IMR-90 (cell line): ENCODE measurements around the gene GNG12. TPM values are rescaled to one million over a fixed set of nuclear protein-coding genes. Genes with fewer than 3 reads are reported as not detected.

Experiments
- ATAC-seq: fragments of 200-7000 bp; cut with Tn5 transposase; 2 replicates; pipeline ENCODE4 v1.9.1; 2020; ENCODE audit warnings: low read depth, mild to moderate bottlenecking, moderate library complexity
- BruUV-seq: library from RNA; stranded (reverse); fragments of 400-500 nt; replicated peaks from 2 replicates; lab custom pipeline; 2021; lab: Mats Ljungman, UMichigan
- CTCF ChIA-PET: fragments of 300-600 bp; formaldehyde crosslinking; extraction: SDS; loops from one replicate; lab custom pipeline; 2021; ENCODE audit warnings: antibody characterized with exemption; lab: Yijun Ruan, JAX
- POLR2A ChIA-PET: fragments of 300-600 bp; sonication (Branson Sonifier 250); formaldehyde crosslinking; loops from one replicate; lab custom pipeline; 2022; ENCODE audit warnings: antibody characterized with exemption; ENCODE audit not compliant: unreplicated experiment; lab: Charles Lee
- DNase-seq: peaks from one replicate; pipeline ENCODE4 v3.0.0; 2013
- H2AFZ ChIP-seq: replicated peaks from 2 replicates; pipeline ENCODE3; 2013; ENCODE audit warnings: low read length, mild to moderate bottlenecking; ENCODE audit not compliant: poor library complexity
- H2AK5ac ChIP-seq: 2 replicates; pipeline ENCODE4 v1.6.1; 2013; ENCODE audit warnings: low read depth, low read length, inconsistent platforms
- H2AK9ac ChIP-seq: replicated peaks from 2 replicates; pipeline ENCODE3; 2013; ENCODE audit warnings: mild to moderate bottlenecking, low read depth, low read length, moderate library complexity; ENCODE audit not compliant: poor library complexity
- H2BK120ac ChIP-seq: 2 replicates; pipeline ENCODE4 v1.6.1; 2013; ENCODE audit warnings: low read depth, low read length, inconsistent platforms
- H2BK15ac ChIP-seq: 3 replicates; pipeline ENCODE4 v1.6.1; 2013; ENCODE audit warnings: low read depth, low read length, inconsistent platforms
- H2BK20ac ChIP-seq: 2 replicates; pipeline ENCODE4 v1.6.1; 2013; ENCODE audit warnings: low read depth, mild to moderate bottlenecking, inconsistent platforms, low read length, moderate library complexity
- H2BK5ac ChIP-seq: 2 replicates; pipeline ENCODE4 v1.6.1; 2013; ENCODE audit warnings: mild to moderate bottlenecking, low read depth, low read length, inconsistent platforms; ENCODE audit not compliant: poor library complexity, severe bottlenecking
- H3K14ac ChIP-seq: replicated peaks from 2 replicates; pipeline ENCODE4 v1.6.1; 2013; ENCODE audit warnings: low read depth, low read length, inconsistent platforms
- H3K18ac ChIP-seq: 2 replicates; pipeline ENCODE4 v1.6.1; 2013; ENCODE audit warnings: low read depth, low read length, control low read depth
- H3K23ac ChIP-seq: 2 replicates; pipeline ENCODE4 v1.6.1; 2013; ENCODE audit warnings: low read depth, low read length, inconsistent platforms
- H3K27ac ChIP-seq: 2 replicates; pipeline ENCODE4 v1.5.1; 2013; ENCODE audit warnings: mild to moderate bottlenecking, control low read depth, low read length; ENCODE audit not compliant: insufficient read depth
- H3K27me3 ChIP-seq: 2 replicates; pipeline ENCODE4 v1.6.1; 2013; ENCODE audit warnings: low read length; ENCODE audit not compliant: control insufficient read depth, insufficient read depth
- H3K36me3 ChIP-seq: 2 replicates; pipeline ENCODE4 v1.6.1; 2013; ENCODE audit warnings: low read length, mixed read lengths; ENCODE audit not compliant: control insufficient read depth, insufficient read depth
- H3K4ac ChIP-seq: 2 replicates; pipeline ENCODE4 v1.6.1; 2013; ENCODE audit warnings: low read depth, low read length, inconsistent platforms
- H3K4me1 ChIP-seq: 2 replicates; pipeline ENCODE4 v1.6.1; 2013; ENCODE audit warnings: low read length, mixed read lengths; ENCODE audit not compliant: control insufficient read depth, insufficient read depth
- H3K4me2 ChIP-seq: 2 replicates; pipeline ENCODE4 v1.6.1; 2013; ENCODE audit warnings: low read depth, mild to moderate bottlenecking, control low read depth, low read length, moderate library complexity
- H3K4me3 ChIP-seq: 2 replicates; pipeline ENCODE4 v1.5.1; 2013; ENCODE audit warnings: low read depth, mild to moderate bottlenecking, control low read depth, low read length, moderate library complexity; ENCODE audit not compliant: insufficient read depth
- H3K56ac ChIP-seq: 2 replicates; pipeline ENCODE4 v1.6.1; 2013; ENCODE audit warnings: low read length, inconsistent platforms; ENCODE audit not compliant: insufficient read depth; ENCODE audit errors: extremely low read depth
- H3K79me1 ChIP-seq, 2 experiments: 2 replicates each; pipeline ENCODE4 v1.6.1; 2013; ENCODE audit warnings: low read length in 2 of 2, inconsistent platforms in 1 of 2, low read depth in 1 of 2
- H3K9ac ChIP-seq: 2 replicates; pipeline ENCODE4 v1.6.1; 2013; ENCODE audit warnings: low read depth, low read length, control low read depth
- H3K9me1 ChIP-seq: 2 replicates; pipeline ENCODE4 v1.6.1; 2013; ENCODE audit warnings: low read length, inconsistent platforms; ENCODE audit not compliant: insufficient read depth
- H3K9me3 ChIP-seq: 2 replicates; pipeline ENCODE4 v1.6.1; 2013; ENCODE audit warnings: low read length; ENCODE audit not compliant: control insufficient read depth, insufficient read depth
- H4K20me1 ChIP-seq: 2 replicates; pipeline ENCODE4 v1.6.1; 2013; ENCODE audit warnings: low read length, inconsistent platforms; ENCODE audit not compliant: insufficient read depth
- H4K5ac ChIP-seq: 2 replicates; pipeline ENCODE4 v1.6.1; 2013; ENCODE audit warnings: mild to moderate bottlenecking, low read depth, low read length, control low read depth
- H4K8ac ChIP-seq, 2 experiments: 2 replicates each; pipeline ENCODE4 v1.6.1; 2013; ENCODE audit warnings: low read depth in 2 of 2, low read length in 2 of 2, control low read depth in 1 of 2, inconsistent platforms in 1 of 2
- H4K91ac ChIP-seq: 2 replicates; pipeline ENCODE4 v1.6.1; 2013; ENCODE audit warnings: low read depth, low read length, inconsistent platforms; ENCODE audit not compliant: insufficient read depth
- BHLHE40 ChIP-seq: fragments of 150-350 bp; IDR thresholded peaks from 2 replicates; pipeline ENCODE4 v1.6.1; 2016; ENCODE audit warnings: mild to moderate bottlenecking, low read depth, low read length
- CEBPB ChIP-seq: IDR thresholded peaks from 2 replicates; pipeline ENCODE4 v1.6.1; 2012; ENCODE audit warnings: low read depth, low read length, improper control_type of control experiment
- CHD1 ChIP-seq: IDR thresholded peaks from 2 replicates; pipeline ENCODE4 v1.6.1; 2012; ENCODE audit warnings: low read depth, low read length, improper control_type of control experiment
- CTCF ChIP-seq: conservative IDR thresholded peaks from 2 replicates; pipeline ENCODE4 v1.5.1; 2012; ENCODE audit warnings: mild to moderate bottlenecking, low read depth, low read length, improper control_type of control experiment
- ELK1 ChIP-seq: fragments of 150-350 bp; IDR thresholded peaks from 2 replicates; pipeline ENCODE4 v1.6.1; 2016; ENCODE audit warnings: low read depth, mild to moderate bottlenecking, low read length, moderate library complexity, borderline replicate concordance
- MAZ ChIP-seq: IDR thresholded peaks from 2 replicates; pipeline ENCODE4 v1.6.1; 2012; ENCODE audit warnings: low read depth, mild to moderate bottlenecking, low read length, improper control_type of control experiment, moderate library complexity, borderline replicate concordance
- MXI1 ChIP-seq: IDR thresholded peaks from 2 replicates; pipeline ENCODE4 v1.6.1; 2012; ENCODE audit warnings: low read depth, mild to moderate bottlenecking, low read length, moderate library complexity, borderline replicate concordance
- NFE2L2 ChIP-seq: fragments of 150-350 bp; IDR thresholded peaks from 2 replicates; pipeline ENCODE4 v1.6.1; 2016; ENCODE audit warnings: low read depth, mild to moderate bottlenecking, low read length
- POLR2A ChIP-seq: IDR thresholded peaks from 2 replicates; pipeline ENCODE4 v1.6.1; 2012; ENCODE audit warnings: mild to moderate bottlenecking, low read depth, low read length
- RAD21 ChIP-seq: IDR thresholded peaks from 2 replicates; pipeline ENCODE4 v1.6.1; 2012; ENCODE audit warnings: low read length, improper control_type of control experiment
- RFX5 ChIP-seq: IDR thresholded peaks from 2 replicates; pipeline ENCODE4 v1.8.0; 2012; ENCODE audit warnings: low read depth, mild to moderate bottlenecking, low read length, moderate library complexity
- WGBS, 2 experiments: methylation state at CpG; one replicate each; pipeline versions ENCODE4 v1.1.5 to v1.1.7; 2013; ENCODE audit warnings: missing lambda C conversion rate in 2 of 2; ENCODE audit not compliant: insufficient read length in 1 of 2; ENCODE audit errors: extremely low coverage in 2 of 2; 5-methylcytosine and 5-hydroxymethylcytosine counted together
- dilution Hi-C: fragments of 300-500 bp; cut with HindIII; formaldehyde crosslinking; loops from one replicate; pipeline ENCODE4 v1.14.3; 2018; ENCODE audit warnings: low sequenced_read_pairs; ENCODE audit not compliant: unreplicated experiment
- in situ Hi-C: fragments of 300-500 bp; cut with MboI; formaldehyde crosslinking; loops from 3 replicates; pipeline ENCODE4 v1.14.3; 2019; ENCODE audit warnings: low sequenced_read_pairs, inconsistent platforms, mixed read lengths
- intact Hi-C: fragments of 100-400 bp; cut with micrococcal nuclease; formaldehyde crosslinking; loops from 2 replicates; pipeline ENCODE4 v1.10.0; 2022
- polyA plus RNA-seq, 3 experiments: library from polyadenylated mRNA; depleted of rRNA; stranded (reverse); fragments of >200 nt; gene quantifications; 2 replicates each; pipeline ENCODE4 v1.2.3, GENCODE V29; 2012; ENCODE audit warnings: low replicate concordance in 1 of 3
- total RNA-seq: library from RNA; depleted of rRNA; stranded (reverse); fragments of >200 nt; gene quantifications from 2 replicates; pipeline ENCODE4 v1.2.3, GENCODE V29; 2012

The GNG12 gene
- total and polyA plus RNA-seq, 2 of the 4 experiments (the other 2 are of a cell fraction), result 92.3 to 132 TPM

DNA sequence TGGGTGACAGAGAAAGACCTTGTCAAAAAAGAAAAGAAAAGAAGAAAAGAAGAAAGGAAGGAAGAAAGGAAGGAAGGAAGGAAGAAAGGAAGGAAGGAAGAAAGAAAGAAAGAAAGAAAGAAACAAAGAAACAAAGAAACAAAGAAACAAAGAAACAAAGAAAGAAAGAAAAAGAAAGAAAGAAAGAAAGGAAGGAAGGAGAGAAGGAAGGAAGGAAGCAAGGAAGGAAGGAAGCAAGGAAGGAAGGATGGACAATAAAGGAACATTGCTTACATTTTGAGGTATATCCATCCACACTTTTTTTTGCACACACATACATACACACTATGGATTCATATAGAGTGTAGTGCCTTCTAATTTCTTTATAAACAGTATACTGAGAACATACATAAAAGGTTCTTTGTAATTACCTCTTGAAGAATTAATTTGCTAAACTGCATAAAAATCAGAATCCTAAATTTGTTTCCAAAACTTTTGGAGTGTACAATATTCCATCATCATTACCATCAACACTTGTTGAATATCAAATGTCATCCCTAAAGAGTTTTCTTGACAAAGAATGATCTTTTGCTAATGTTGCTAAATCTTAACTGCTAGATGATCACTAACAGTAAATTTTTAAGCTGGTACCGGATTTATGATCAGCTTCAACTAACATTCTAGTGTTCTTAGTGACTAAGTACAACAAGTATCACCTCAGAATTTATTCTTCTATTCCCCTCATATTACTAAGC lies 159.6 kb downstream of the GNG12 start:
- no peak overlapping the region for H4K91ac ChIP-seq
- no peak overlapping the region for H3K18ac ChIP-seq
- no peak overlapping the region for H3K9ac ChIP-seq
- ATAC-seq, result no peak
- no peak overlapping the region for H3K56ac ChIP-seq
- no CpG with 5 or more reads among the region's 1 CpG for WGBS, 2 experiments
- ChIA-PET CTCF (interaction anchor here (0.8 to 1.2 kb wide), 2 partner anchors 10 to 138 kb away, joined by 3 to 5 read pairs; no protein-coding TSS in a partner anchor), POLR2A (interaction anchor here (2.4 kb wide), 1 partner anchor 12 kb away, joined by 8 read pairs; the partner anchor contains the start of gene GADD45A)
- BruUV-seq, result no TSS peak
- no peak overlapping the region for H2AFZ ChIP-seq
- H3K23ac ChIP-seq, result no peak overlapping the region
- no peaks in the 10 kb centered on the region for H3K9me3 ChIP-seq
- no peak overlapping the region for H2AK9ac ChIP-seq
- intact Hi-C loops (loop anchor here (5.0 kb wide), 1 partner anchor 46 kb away; no protein-coding TSS in a partner anchor), in situ Hi-C loops (no loop called here), dilution Hi-C loops (no loop called here)
- TF ChIP-seq MXI1 (no peak), BHLHE40 (no peak), POLR2A (no peak), ELK1 (no peak), MAZ (no peak), RFX5 (no peak), CTCF (no peak), CEBPB (no peak), NFE2L2 (no peak), RAD21 (no peak), CHD1 (no peak)
- H2BK5ac ChIP-seq, result no peak overlapping the region
- no peak overlapping the region for H3K4me3 ChIP-seq
- H3K4me2 ChIP-seq, result no peak overlapping the region
- no peak overlapping the region for H3K4ac ChIP-seq
- H3K14ac ChIP-seq, result no peak overlapping the region
- H4K8ac ChIP-seq, result no peak overlapping the region
- no peak overlapping the region for H4K5ac ChIP-seq
- no peak overlapping the region for H2BK120ac ChIP-seq
- H3K9me1 ChIP-seq, result no peaks in the 10 kb centered on the region
- H4K20me1 ChIP-seq, result no peaks in the 10 kb centered on the region
- no peak for DNase-seq
- no peaks in the 10 kb centered on the region for H3K79me1 ChIP-seq
- H2BK20ac ChIP-seq, result no peak overlapping the region
- H3K36me3 ChIP-seq, result no peaks in the 10 kb centered on the region
- H2BK15ac ChIP-seq, result no peak overlapping the region
- H3K27me3 ChIP-seq, result no peaks in the 10 kb centered on the region; the same call in 1 of the 2 replicates
- H3K27ac ChIP-seq, result no peak overlapping the region
- peaks cover 4% of the 10 kb centered on the region for H3K4me1 ChIP-seq
- no peak overlapping the region for H2AK5ac ChIP-seq
